Raji (cell line): ENCODE data around the gene PIEZO1.

ENCODE experiments used
- POLR2A ChIP-seq: IDR thresholded peaks from 2 replicates; pipeline ENCODE4 v1.6.1; 2011; ENCODE audit warnings: low read depth, low read length, control low read depth; ENCODE audit not compliant: insufficient read depth

The PIEZO1 gene

GRCh38 chr16:88687254-88687576 is 97.8 kb downstream of the PIEZO1 start:
- no peak for TF ChIP-seq POLR2A

GRCh38 chr16:88686439-88687253 is 98.4 kb downstream of the PIEZO1 start, which contains the start of gene SNAI3:
Gene SNAI3, minus strand, starts transcription at chr16:88686507. Its CDS starts 101 bp downstream, at chr16:88686406.
- TF ChIP-seq POLR2A, result peak; percentile 35; the same call in 1 of the 2 replicates

- TF ChIP-seq POLR2A, result no peak
These were observed 99.0 kb downstream of the PIEZO1 start for GRCh38 chr16:88686062-88686438.

- TF ChIP-seq POLR2A, result no peak
These were observed 99.6 kb downstream of the PIEZO1 start for GRCh38 chr16:88685156-88686061.

DNA sequence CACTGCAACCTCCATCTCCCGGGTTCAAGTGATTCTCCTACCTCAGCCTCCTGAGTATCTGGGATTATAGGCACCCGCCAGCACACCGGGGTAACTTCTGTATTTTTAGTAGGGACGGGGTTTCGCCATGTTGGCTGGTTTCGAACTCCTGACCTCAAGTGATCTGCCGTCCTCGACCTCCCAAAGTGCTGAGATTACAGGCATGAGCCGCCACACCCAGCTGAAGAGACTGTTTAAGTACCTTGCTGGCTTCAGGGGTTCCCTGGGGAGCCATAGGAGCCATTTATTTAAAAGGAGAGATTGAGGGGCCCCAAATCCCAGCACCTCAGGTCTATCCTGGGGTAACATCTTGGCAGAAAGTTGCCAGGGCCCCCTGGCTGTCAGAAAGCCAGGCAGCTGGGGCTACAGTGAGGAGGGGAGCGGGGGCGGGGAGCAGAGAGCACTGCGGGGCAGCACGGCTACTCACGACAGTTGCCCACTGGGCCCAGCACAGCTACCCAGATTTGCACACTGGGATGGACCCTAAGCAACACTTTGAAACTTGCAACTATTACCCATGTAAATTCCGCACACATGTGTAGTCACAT is 100.4 kb downstream of the PIEZO1 start:
- no peak for TF ChIP-seq POLR2A

DNA sequence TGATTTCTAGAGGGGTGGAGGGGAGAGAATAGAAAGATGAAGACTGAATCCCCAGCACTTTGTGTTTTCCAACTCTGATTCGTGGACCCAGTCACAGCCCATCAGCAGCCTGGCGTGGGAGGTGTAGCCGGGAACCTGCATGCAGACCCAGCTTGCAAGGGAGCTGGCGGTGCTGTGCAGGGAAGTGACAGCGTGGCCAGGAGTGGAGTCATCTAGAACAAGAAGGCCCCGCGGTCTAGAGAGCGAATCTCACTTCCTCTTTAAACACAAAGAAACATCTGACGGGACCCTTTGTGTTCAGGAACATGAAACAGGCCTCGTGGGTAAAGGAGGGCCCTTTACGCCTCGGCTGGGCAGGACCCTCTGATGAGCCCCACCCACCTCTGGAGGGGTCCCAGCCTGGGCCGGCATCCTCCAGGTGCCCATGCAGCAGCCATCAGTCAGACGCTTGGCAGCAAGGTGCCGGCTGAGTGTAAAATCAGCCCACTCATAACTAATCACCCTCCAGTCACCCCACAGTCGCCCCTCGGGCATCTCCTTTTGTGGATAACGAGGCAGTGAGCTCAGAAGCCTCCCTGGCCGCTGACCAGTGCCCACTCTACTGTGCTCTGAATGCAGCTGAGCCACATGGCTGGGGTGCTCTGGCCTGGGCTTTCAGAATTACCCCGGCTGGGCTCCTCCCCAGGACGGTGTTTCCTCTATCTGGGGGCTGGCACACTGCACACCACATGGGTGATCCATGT is 103.1 kb downstream of the PIEZO1 start:
- peak; percentile 50; the same call in 1 of the 2 replicates for TF ChIP-seq POLR2A

DNA sequence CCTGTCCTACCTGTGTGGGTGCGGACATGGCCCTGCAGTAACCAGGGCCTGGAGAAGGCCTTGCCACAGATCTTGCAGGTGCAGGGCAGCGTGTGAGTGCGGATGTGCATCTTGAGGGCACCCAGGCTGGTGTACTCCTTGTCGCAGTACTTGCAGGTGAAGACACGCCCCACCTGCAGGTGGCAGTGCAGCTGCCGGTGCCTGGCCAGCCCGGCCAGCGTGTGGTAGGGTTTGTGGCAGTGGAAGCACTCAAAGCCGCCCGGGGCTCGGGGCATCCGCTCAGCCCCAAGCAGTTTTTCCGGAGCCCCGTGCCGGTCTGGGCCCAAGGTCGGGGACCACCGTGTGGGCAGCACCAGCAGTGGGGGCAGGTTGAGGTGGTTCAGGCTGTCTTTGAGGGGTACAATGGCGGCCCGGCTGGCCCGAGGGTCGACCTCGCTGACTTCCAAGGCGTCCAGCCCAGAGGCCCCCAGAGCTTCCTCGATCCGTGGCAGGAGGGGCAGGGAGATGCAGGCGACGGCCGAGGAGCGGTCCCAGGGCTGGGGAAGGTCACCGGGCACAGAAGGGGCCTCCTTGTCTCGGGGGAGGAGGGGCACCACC is 103.8 kb downstream of the PIEZO1 start:
- no peak for TF ChIP-seq POLR2A

- TF ChIP-seq POLR2A, result no peak
These were observed 104.4 kb downstream of the PIEZO1 start for GRCh38 chr16:88680554-88681083.

GRCh38 chr16:88678224-88678979 is 106.6 kb downstream of the PIEZO1 start:
- TF ChIP-seq POLR2A, result no peak

GRCh38 chr16:88677721-88678120 is 107.3 kb downstream of the PIEZO1 start:
- no peak for TF ChIP-seq POLR2A

GRCh38 chr16:88676502-88677242 is 108.3 kb downstream of the PIEZO1 start:
- no peak for TF ChIP-seq POLR2A

DNA sequence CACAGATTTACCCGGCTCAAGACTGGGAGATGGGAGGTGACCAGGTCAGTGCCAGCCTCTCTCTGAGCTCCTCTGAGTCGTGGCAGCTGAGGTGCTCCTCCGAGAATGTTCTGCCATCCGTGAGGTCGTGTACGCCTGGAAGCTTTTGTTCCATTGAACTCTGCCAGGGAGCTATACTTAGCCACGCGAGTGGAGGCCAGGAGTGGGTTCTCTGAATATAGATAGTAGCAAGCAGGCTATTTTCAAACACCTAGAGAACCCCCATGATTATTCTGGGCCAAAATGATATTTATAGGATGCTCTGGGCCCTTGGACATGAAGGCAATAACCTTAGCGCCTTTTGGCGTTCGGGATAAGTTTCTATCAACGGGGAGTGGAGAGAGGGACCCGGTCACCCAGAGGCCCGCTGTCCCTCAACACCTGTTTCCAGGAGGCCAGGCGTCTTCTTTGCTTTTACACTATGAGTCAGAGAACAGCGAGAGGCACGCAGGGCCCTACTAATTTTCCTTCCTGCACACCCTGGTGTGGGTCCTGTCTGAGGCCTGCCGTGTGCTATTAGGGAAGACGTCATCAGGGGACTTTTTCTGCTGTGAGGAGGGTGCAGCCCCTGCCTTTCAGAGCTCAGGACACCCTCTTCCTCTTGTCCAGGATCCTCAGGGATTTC is 111.2 kb downstream of the PIEZO1 start:
- no peak for TF ChIP-seq POLR2A
